B cell (primary cell): Measurements from ENCODE around the gene HOXA4. TPM values are rescaled to one million over a fixed set of nuclear protein-coding genes. Genes with fewer than 3 reads are reported as not detected.

Experiments
- ATAC-seq: fragments of 200-7000 bp; cut with Tn5 transposase; one replicate; pipeline ENCODE4 v1.10.0; 2021; ENCODE audit warnings: low read depth, mild to moderate bottlenecking, moderate number of reproducible peaks, moderate library complexity
- CTCF ChIA-PET: fragments of 350-600 bp; sonication (Branson Sonifier 250); formaldehyde crosslinking; loops from one replicate; lab custom pipeline; 2021; ENCODE audit warnings: antibody characterized with exemption, inconsistent platforms; lab: Charles Lee
- POLR2A ChIA-PET: fragments of 350-600 bp; sonication (Branson Sonifier 250); formaldehyde crosslinking; loops from one replicate; lab custom pipeline; 2021; ENCODE audit warnings: antibody characterized with exemption; lab: Charles Lee
- DNase-seq: peaks from one replicate; pipeline ENCODE4 v3.0.0; 2013
- H2AFZ ChIP-seq: 2 replicates; pipeline ENCODE4 v1.6.1; 2012; ENCODE audit warnings: mild to moderate bottlenecking, low read depth, low read length; ENCODE audit not compliant: insufficient read depth, poor library complexity, severe bottlenecking
- H3K27ac ChIP-seq, 2 donors: 1 replicate in 1 of 2; 2 replicates in 1 of 2; pipeline ENCODE4 v1.5.1; 2012 to 2013; ENCODE audit warnings: low read length in 2 of 2, mild to moderate bottlenecking in 2 of 2, moderate library complexity in 1 of 2
- H3K27me3 ChIP-seq, 4 experiments: fragments of 200-600 bp in 1 of 4; sonication (generic) in 1 of 4; replicated peaks in 1 of 4; 1 replicate in 2 of 4; 2 replicates in 2 of 4; pipeline versions ENCODE4 v1.6.1 to v1.7.0; 2013 to 2016; ENCODE audit warnings: low read length in 3 of 4, mild to moderate bottlenecking in 2 of 4, mixed read lengths in 1 of 4, moderate library complexity in 1 of 4; ENCODE audit not compliant: insufficient read depth in 4 of 4, control insufficient read depth in 3 of 4; ENCODE audit errors: control extremely low read depth in 1 of 4
- H3K36me3 ChIP-seq, 2 experiments: replicated peaks in 1 of 2; 1 replicate in 1 of 2; 2 replicates in 1 of 2; pipeline versions ENCODE4 v1.6.1 to v1.7.1; 2013; ENCODE audit warnings: low read length in 1 of 2; ENCODE audit not compliant: insufficient read depth in 2 of 2, control insufficient read depth in 1 of 2; ENCODE audit errors: control extremely low read depth in 1 of 2, extremely low read depth in 1 of 2
- H3K4me1 ChIP-seq, 2 donors: fragments of 200-600 bp in 1 of 2; sonication (generic) in 1 of 2; 1 replicate in 1 of 2; 2 replicates in 1 of 2; pipeline versions ENCODE4 v1.5.1 to v1.6.1; 2013 to 2017; ENCODE audit warnings: low read length in 2 of 2; ENCODE audit not compliant: control insufficient read depth in 2 of 2, insufficient read depth in 2 of 2
- H3K4me2 ChIP-seq: replicated peaks from 2 replicates; pipeline ENCODE3; 2012; ENCODE audit warnings: mild to moderate bottlenecking, low read depth, low read length; ENCODE audit not compliant: poor library complexity, severe bottlenecking
- H3K4me3 ChIP-seq, 5 experiments: fragments of 200-600 bp in 1 of 5; sonication (generic) in 1 of 5; 1 replicate in 3 of 5; 2 replicates in 2 of 5; pipeline versions ENCODE4 v1.5.1 to v1.7.0; 2011 to 2016; ENCODE audit warnings: low read length in 4 of 5, mild to moderate bottlenecking in 4 of 5, low read depth in 2 of 5, control low read depth in 1 of 5, moderate library complexity in 1 of 5; ENCODE audit not compliant: insufficient read depth in 1 of 5; ENCODE audit errors: control extremely low read depth in 1 of 5, extremely low read depth in 1 of 5
- H3K79me2 ChIP-seq: fragments of 200-600 bp; sonication (generic); one replicate; pipeline ENCODE4 v1.6.0; 2016; ENCODE audit warnings: low read length; ENCODE audit not compliant: control insufficient read depth, insufficient read depth
- H3K9ac ChIP-seq: fragments of 200-600 bp; sonication (generic); 2 replicates; pipeline ENCODE4 v1.6.1; 2017; ENCODE audit warnings: mild to moderate bottlenecking, low read length, moderate library complexity
- H3K9me3 ChIP-seq, 3 donors: one replicate each; pipeline versions ENCODE4 v1.6.1 to v1.7.1; 2013; ENCODE audit warnings: low read length in 2 of 3; ENCODE audit not compliant: control insufficient read depth in 2 of 3, insufficient read depth in 1 of 3; ENCODE audit errors: control extremely low read depth in 1 of 3
- H4K20me1 ChIP-seq: 2 replicates; pipeline ENCODE4 v1.6.0; 2012; ENCODE audit warnings: mild to moderate bottlenecking, low read length; ENCODE audit not compliant: insufficient read depth, control insufficient read depth, poor library complexity, severe bottlenecking
- H3K27ac Mint-ChIP-seq: one replicate; pipeline ENCODE4 v1.8.0; 2021; ENCODE audit warnings: mixed read lengths
- H3K27me3 Mint-ChIP-seq: one replicate; pipeline ENCODE4 v1.8.0; 2021; ENCODE audit warnings: mixed read lengths
- H3K4me1 Mint-ChIP-seq: one replicate; pipeline ENCODE4 v1.8.0; 2021; ENCODE audit warnings: mixed read lengths
- H3K4me3 Mint-ChIP-seq: one replicate; pipeline ENCODE4 v1.8.0; 2021; ENCODE audit warnings: mixed read lengths
- H3K9me3 Mint-ChIP-seq: one replicate; pipeline ENCODE4 v1.8.0; 2022; ENCODE audit warnings: mixed read lengths; ENCODE audit not compliant: insufficient read depth
- EZH2 ChIP-seq: IDR thresholded peaks from 2 replicates; pipeline ENCODE4 v1.6.1; 2012; ENCODE audit warnings: borderline replicate concordance, low read depth, mild to moderate bottlenecking, moderate library complexity, low read length; ENCODE audit not compliant: insufficient read depth, poor library complexity, severe bottlenecking
- WGBS: methylation state at CpG from one replicate; pipeline ENCODE4 v1.1.5; 2013; ENCODE audit warnings: missing lambda C conversion rate; ENCODE audit not compliant: insufficient coverage; 5-methylcytosine and 5-hydroxymethylcytosine counted together
- intact Hi-C: fragments of 100-400 bp; cut with micrococcal nuclease; formaldehyde crosslinking; loops from one replicate; pipeline ENCODE4 v1.10.0; 2022
- polyA plus RNA-seq: library from polyadenylated mRNA; depleted of rRNA; stranded (reverse); fragments of >200 nt; gene quantifications from 2 replicates; pipeline ENCODE4 v1.2.3, GENCODE V29; 2012
- total RNA-seq, 2 donors: library from RNA; stranded (reverse); fragments of 120-200 nt in 1 of 2; gene quantifications; 1 replicate in 1 of 2; 2 replicates in 1 of 2; pipeline versions ENCODE4 v1.2.3 to v1.2.4, GENCODE V29; 2013 to 2022
- TF ChIP-seq, protein P1 (sequence below): fragments of 200-600 bp; IDR thresholded peaks from one replicate; pipeline ENCODE4 v1.8.0; 2022; ENCODE audit warnings: antibody characterized with exemption, mild to moderate bottlenecking

Gene HOXA4
- total and polyA plus RNA-seq, 2 donors (not counting 1 experiment from before 2014, with no cell fraction given): 0.30 TPM; not detected in 1

DNA sequence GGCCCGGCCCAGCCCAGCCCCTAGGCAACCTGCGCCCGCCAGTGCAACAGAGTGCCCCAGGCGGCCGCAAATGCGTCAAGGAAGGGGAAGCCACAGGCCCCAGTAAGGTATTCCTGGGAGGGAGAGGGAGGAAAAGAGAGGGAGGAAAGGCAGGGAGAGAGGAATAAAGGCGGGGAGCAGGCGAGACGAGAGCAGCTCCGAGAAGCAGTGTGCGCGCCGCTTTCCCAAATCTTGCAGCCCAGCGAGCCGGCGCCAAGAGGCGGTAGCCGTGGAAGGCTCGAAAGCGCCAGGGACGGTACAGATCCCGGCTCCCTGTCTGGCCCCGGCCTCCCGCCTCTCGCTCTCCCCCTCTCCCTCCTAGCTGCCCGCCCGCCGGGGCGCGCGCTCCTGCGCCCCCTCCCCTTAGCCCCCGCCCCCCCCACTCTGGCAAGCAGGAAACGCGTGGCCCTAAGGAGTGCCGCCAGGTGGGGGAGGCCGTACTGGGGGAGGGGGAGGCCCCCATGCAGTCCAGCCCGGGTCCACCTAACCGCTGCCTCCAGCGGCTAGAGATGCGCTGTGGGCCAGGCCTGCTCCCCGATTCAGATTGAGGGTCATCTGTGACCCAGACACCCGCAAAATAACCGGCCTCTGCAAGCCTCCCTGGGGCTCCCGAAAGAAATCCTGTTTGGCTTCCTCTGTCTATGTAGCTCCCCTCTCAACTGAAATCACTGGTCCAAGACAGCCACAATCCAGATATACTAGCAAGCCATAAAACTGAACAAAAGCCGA, 39.3 kb upstream of the HOXA4 start:
- H3K4me2 ChIP-seq: peak overlapping the region; percentile 14
- H3K4me1 ChIP-seq: peaks cover 54 to 73% of the 10 kb centered on the region in 2 donors
- Mint-ChIP-seq H3K4me3 (no peak overlapping the region), H3K27me3 (peaks cover 52% of the 10 kb centered on the region), H3K4me1 (peaks cover 19% of the 10 kb centered on the region), H3K9me3 (no peaks in the 10 kb centered on the region), H3K27ac (peak overlapping the region; percentile 82)
- ATAC-seq: no peak
- DNase-seq: peak; percentile 34
- CTCF ChIA-PET: interaction anchor here (1.0 to 2.8 kb wide), 3 partner anchors 9 to 20 kb away, joined by 3 to 10 read pairs (median 6); no protein-coding TSS in a partner anchor
- 3% methylated on average over 35 of the region's 46 CpGs for WGBS
- H4K20me1 ChIP-seq: peaks cover 12% of the 10 kb centered on the region
- no peaks in the 10 kb centered on the region for H3K79me2 ChIP-seq
- H3K4me3 ChIP-seq: no peak overlapping the region
- no peak overlapping the region for H2AFZ ChIP-seq
- no peak overlapping the region for H3K9ac ChIP-seq
- peaks cover 0 to 96% (median 79%) of the 10 kb centered on the region in 4 experiments for H3K27me3 ChIP-seq
- H3K27ac ChIP-seq: no peak overlapping the region
- TF ChIP-seq EZH2: peak; percentile 69
- TF ChIP-seq, protein P1, sequence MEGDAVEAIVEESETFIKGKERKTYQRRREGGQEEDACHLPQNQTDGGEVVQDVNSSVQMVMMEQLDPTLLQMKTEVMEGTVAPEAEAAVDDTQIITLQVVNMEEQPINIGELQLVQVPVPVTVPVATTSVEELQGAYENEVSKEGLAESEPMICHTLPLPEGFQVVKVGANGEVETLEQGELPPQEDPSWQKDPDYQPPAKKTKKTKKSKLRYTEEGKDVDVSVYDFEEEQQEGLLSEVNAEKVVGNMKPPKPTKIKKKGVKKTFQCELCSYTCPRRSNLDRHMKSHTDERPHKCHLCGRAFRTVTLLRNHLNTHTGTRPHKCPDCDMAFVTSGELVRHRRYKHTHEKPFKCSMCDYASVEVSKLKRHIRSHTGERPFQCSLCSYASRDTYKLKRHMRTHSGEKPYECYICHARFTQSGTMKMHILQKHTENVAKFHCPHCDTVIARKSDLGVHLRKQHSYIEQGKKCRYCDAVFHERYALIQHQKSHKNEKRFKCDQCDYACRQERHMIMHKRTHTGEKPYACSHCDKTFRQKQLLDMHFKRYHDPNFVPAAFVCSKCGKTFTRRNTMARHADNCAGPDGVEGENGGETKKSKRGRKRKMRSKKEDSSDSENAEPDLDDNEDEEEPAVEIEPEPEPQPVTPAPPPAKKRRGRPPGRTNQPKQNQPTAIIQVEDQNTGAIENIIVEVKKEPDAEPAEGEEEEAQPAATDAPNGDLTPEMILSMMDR: no peak
- no peaks in the 10 kb centered on the region for H3K36me3 ChIP-seq
- H3K9me3 ChIP-seq: peaks cover 0 to 84% (median 28%) of the 10 kb centered on the region in 3 donors
- POLR2A ChIA-PET: no interaction called here
- intact Hi-C loops: loop anchor here (10.0 kb wide), 2 partner anchors 895 to 975 kb away; no protein-coding TSS in a partner anchor
